ENCODE data around the gene OSBPL3. TPM values are rescaled to one million over a fixed set of nuclear protein-coding genes. Genes with fewer than 3 reads are reported as not detected.

OSBPL3 gene
- polyA plus RNA-seq, 3 donors = 2.6 to 9.2 (median 3.7) TPM

DNA sequence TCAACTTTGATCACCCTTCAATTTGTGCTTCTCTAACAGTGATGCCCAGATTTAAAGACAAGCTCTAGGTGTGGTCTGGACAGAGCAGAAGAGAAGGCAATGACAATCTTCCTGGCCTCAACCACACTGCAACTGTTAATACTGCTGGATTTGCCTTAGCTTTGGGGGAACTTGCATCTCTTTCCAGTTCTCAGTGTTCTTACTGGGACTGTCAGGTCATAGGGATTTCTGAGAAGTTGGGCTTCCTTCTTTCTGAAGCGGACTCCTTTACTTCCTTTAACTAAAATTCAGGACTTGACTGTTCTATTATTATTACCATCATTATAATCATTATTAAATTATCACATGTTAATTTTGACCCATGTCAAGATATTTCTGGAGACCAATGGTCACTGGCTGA, 80.8 kb downstream of the OSBPL3 start:
- Histone ChIP-seq H3K79me2 (ENCODE audit: insufficient read depth, low read length) (no peaks in the 10 kb centered on the region), H3K27me3 (ENCODE audit: control insufficient read depth in 2 of 2, insufficient read depth in 2 of 2, low read length in 2 of 2) (no peaks in the 10 kb centered on the region), H3K4me3 (replicated peaks in 1 of 3; ENCODE audit: low read depth in 2 of 3, low read length in 3 of 3) (no peak overlapping the region), H3K4me1 (ENCODE audit: control insufficient read depth in 1 of 2, insufficient read depth in 2 of 2, low read length in 2 of 2) (no peaks in the 10 kb centered on the region), H3K36me3 (replicated peaks in 1 of 2; ENCODE audit: control insufficient read depth in 1 of 2, insufficient read depth in 2 of 2, low read length in 2 of 2) (no peaks in the 10 kb centered on the region), H3K9ac (ENCODE audit: insufficient read depth, low read length, poor library complexity, severe bottlenecking) (no peak overlapping the region), H2AFZ (ENCODE audit: insufficient read depth, low read depth, low read length, poor library complexity, severe bottlenecking) (no peak overlapping the region), H4K20me1 (ENCODE audit: insufficient read depth, low read length) (peaks cover 9% of the 10 kb centered on the region), H3K4me2 (replicated peaks; ENCODE audit: extremely low read depth, low read length, poor library complexity, severe bottlenecking) (no peak overlapping the region), H3K9me3 (replicated peaks in 1 of 2; ENCODE audit: control insufficient read depth in 1 of 2, insufficient read depth in 1 of 2, low read length in 2 of 2) (no peaks in the 10 kb centered on the region), H3K27ac (ENCODE audit: low read depth in 1 of 2, low read length in 2 of 2) (no peak overlapping the region)
- Mint-ChIP-seq H3K36me3 (no peaks in the 10 kb centered on the region), H3K4me3 (no peak overlapping the region), H3K9me3 (peaks cover 0 to 2% (median 0%) of the 10 kb centered on the region in 7 donors), H3K4me1 (peaks cover 17% of the 10 kb centered on the region), H3K27ac (peak overlapping the region in 1 of 7 donors; percentile 15), H3K27me3 (ENCODE audit: low read depth in 3 of 3) (peaks cover 0 to 3% (median 0%) of the 10 kb centered on the region in 3 donors)
- whole genome bisulfite sequencing (ENCODE audit: insufficient coverage) = no CpG with 5 or more reads among the region's 1 CpG
- TF ChIP-seq, protein P1, sequence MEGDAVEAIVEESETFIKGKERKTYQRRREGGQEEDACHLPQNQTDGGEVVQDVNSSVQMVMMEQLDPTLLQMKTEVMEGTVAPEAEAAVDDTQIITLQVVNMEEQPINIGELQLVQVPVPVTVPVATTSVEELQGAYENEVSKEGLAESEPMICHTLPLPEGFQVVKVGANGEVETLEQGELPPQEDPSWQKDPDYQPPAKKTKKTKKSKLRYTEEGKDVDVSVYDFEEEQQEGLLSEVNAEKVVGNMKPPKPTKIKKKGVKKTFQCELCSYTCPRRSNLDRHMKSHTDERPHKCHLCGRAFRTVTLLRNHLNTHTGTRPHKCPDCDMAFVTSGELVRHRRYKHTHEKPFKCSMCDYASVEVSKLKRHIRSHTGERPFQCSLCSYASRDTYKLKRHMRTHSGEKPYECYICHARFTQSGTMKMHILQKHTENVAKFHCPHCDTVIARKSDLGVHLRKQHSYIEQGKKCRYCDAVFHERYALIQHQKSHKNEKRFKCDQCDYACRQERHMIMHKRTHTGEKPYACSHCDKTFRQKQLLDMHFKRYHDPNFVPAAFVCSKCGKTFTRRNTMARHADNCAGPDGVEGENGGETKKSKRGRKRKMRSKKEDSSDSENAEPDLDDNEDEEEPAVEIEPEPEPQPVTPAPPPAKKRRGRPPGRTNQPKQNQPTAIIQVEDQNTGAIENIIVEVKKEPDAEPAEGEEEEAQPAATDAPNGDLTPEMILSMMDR (IDR thresholded peaks at IDR 0.05) = no peak
- intact Hi-C loops (cut with micrococcal nuclease) = no loop called here
- no peak for DNase-seq

DNA sequence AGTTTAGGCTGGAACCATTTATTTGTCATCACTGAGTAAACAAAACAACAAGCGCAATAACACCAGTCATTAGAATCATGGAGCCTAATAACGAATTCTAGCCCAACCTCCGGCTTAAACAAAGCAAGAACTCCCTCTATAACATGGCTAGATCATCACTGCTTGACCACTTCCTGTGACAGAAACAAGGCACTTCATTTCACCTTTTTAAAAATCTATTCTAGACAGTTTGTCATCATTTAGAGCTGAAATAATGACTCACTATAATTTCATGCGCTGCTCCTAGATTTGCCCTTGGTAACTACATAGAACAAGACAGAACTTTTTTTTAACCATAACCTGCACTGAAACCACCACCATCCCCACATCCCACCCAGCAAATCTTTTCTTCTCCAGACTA, 81.3 kb downstream of the OSBPL3 start:
- Histone ChIP-seq H2AFZ (ENCODE audit: insufficient read depth, low read depth, low read length, poor library complexity, severe bottlenecking) (no peak overlapping the region), H3K27ac (ENCODE audit: low read depth in 1 of 2, low read length in 2 of 2) (no peak overlapping the region), H3K4me3 (replicated peaks in 1 of 3; ENCODE audit: low read depth in 2 of 3, low read length in 3 of 3) (no peak overlapping the region), H3K9ac (ENCODE audit: insufficient read depth, low read length, poor library complexity, severe bottlenecking) (no peak overlapping the region), H3K9me3 (replicated peaks in 1 of 2; ENCODE audit: control insufficient read depth in 1 of 2, insufficient read depth in 1 of 2, low read length in 2 of 2) (no peaks in the 10 kb centered on the region), H4K20me1 (ENCODE audit: insufficient read depth, low read length) (peaks cover 9% of the 10 kb centered on the region), H3K4me2 (replicated peaks; ENCODE audit: extremely low read depth, low read length, poor library complexity, severe bottlenecking) (no peak overlapping the region), H3K4me1 (ENCODE audit: control insufficient read depth in 1 of 2, insufficient read depth in 2 of 2, low read length in 2 of 2) (no peaks in the 10 kb centered on the region), H3K36me3 (replicated peaks in 1 of 2; ENCODE audit: control insufficient read depth in 1 of 2, insufficient read depth in 2 of 2, low read length in 2 of 2) (no peaks in the 10 kb centered on the region), H3K27me3 (ENCODE audit: control insufficient read depth in 2 of 2, insufficient read depth in 2 of 2, low read length in 2 of 2) (no peaks in the 10 kb centered on the region), H3K79me2 (ENCODE audit: insufficient read depth, low read length) (no peaks in the 10 kb centered on the region)
- Mint-ChIP-seq H3K27ac (no peak overlapping the region), H3K9me3 (peaks cover 0 to 2% (median 0%) of the 10 kb centered on the region in 7 donors), H3K4me1 (peaks cover 17% of the 10 kb centered on the region), H3K36me3 (no peaks in the 10 kb centered on the region), H3K27me3 (ENCODE audit: low read depth in 3 of 3) (peaks cover 0 to 3% (median 0%) of the 10 kb centered on the region in 3 donors), H3K4me3 (no peak overlapping the region)
- no peak for DNase-seq
- 98% methylated on average over 3 of the region's 4 CpGs for WGBS (ENCODE audit: insufficient coverage)
- TF ChIP-seq, protein P1 (IDR thresholded peaks at IDR 0.05) = no peak
- intact Hi-C loops (cut with micrococcal nuclease) = no loop called here
